Cardiac septum (tissue), 1 donor: ENCODE results near the gene S100A14. TPM values are rescaled to one million over a fixed set of nuclear protein-coding genes. Genes with fewer than 3 reads are reported as not detected.

ENCODE experiments used
- DNase-seq: peaks from one replicate; pipeline ENCODE4 v3.0.0-alpha.2; 2020; ENCODE audit warnings: low spot score
- intact Hi-C: fragments of 100-400 bp; cut with DNase I; formaldehyde crosslinking; loops from one replicate; pipeline ENCODE4 v1.14.0; 2022
- total RNA-seq: library from RNA; stranded (reverse); fragmentation: NEBNext Ultra II Directional; extraction: Animal tissue kit (Norgen Biotek cat#: 25700); gene quantifications from one replicate; pipeline ENCODE4 v1.2.1, GENCODE V29; 2021
- donor health status: DM: no; HTN: no; CAD: no.

S100A14 gene
- total RNA-seq, 1 donor from 2014 or later = 3.4 TPM

DNA sequence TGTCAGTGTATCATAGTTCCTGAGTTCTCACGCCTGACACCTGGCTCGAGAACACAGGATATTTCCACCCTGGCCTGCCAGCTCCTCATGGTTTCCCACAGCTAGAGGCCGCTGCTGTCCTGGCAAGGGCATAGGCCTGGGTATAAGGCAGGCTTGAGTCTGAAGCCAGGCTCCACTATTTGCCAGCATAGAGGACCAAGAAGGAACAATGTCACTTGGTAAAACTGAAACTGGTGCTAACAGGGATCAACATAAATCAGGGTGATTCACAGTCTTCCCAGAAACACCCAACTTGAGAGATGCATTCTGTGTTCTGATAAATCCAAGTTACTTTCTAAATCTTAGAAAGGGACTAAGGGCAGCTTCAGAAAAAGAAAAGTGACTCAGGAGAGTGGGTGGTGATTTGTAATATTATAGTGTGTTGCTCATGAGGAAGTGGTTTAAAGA, 43.5 kb downstream of the S100A14 start:
- intact Hi-C loops = loop anchor here (2.0 to 5.0 kb wide), 3 partner anchors 98 to 415 kb away; partner anchors contain the start of genes ILF2 and RAB13

DNA sequence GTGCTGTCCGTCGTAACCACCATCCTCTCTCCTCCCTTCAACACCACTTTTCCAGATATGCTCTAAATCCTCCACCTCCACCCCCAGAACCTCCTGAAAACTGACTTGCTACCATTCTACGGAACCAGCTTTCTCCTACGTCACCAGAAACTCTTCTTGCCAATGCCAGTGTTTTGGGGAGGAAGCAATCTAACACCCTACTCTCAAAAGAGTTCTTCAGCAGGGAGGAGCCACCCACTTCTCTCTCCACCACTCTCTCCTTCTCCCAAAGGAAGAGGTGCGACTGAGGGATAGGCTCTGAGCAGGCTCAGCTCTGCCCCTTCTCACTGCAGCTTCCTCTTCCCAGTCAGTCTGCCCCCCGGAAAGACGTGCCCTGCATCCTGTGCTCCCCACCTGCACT, 44.4 kb downstream of the S100A14 start:
- no peak for DNase-seq
- intact Hi-C loops = loop anchor here (2.0 to 5.0 kb wide), 3 partner anchors 99 to 416 kb away; partner anchors contain the start of genes ILF2 and RAB13

More for the DNA sequence above, 43.5 kb downstream of the S100A14 start:
- peak; percentile 86 for DNase-seq

DNA sequence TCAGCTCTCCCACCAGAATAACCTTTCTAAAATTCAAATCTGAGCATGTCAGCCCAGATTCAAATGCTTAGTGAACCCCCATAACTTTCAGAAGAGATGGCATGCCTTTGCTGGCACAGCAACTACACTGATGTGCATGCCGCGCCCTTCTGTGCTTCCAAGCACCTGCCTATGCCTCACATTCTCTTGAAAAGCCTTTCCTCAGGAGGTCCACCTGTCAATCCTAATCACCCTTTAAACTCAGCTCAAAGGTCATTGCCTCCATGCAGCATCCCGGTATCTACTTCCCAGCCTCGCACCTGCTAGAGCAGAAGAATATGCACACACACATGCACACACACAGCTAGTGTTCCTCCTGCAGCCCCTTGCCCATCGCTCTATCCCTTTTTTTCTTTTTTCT, 45.3 kb downstream of the S100A14 start:
- intact Hi-C loops = loop anchor here (5.0 kb wide), 2 partner anchors 201 to 416 kb away; partner anchors contain the start of gene RAB13
- no peak for DNase-seq

DNA sequence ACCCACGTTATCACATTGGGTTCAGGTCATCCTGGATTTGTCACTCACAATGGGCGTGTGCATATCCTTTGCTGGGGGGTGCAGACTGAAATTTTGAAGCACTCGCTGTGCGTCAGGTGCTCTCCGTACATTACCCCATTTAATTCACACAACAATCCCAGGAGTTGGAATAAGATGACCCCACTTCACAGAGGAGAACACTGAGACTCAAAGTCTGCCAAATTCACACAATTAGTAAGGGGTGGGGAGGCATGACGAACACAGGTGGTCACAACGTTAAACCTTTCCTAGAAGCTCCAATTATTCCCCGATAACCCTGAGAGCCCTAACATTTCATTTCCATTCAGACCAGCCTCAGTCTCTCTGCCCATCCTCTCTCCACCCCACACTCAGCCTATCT, 46.7 kb downstream of the S100A14 start:
- no peak for DNase-seq
- intact Hi-C loops = loop anchor here (2.0 to 5.0 kb wide), 2 partner anchors 47 to 217 kb away; partner anchors contain the start of gene S100A14

DNA sequence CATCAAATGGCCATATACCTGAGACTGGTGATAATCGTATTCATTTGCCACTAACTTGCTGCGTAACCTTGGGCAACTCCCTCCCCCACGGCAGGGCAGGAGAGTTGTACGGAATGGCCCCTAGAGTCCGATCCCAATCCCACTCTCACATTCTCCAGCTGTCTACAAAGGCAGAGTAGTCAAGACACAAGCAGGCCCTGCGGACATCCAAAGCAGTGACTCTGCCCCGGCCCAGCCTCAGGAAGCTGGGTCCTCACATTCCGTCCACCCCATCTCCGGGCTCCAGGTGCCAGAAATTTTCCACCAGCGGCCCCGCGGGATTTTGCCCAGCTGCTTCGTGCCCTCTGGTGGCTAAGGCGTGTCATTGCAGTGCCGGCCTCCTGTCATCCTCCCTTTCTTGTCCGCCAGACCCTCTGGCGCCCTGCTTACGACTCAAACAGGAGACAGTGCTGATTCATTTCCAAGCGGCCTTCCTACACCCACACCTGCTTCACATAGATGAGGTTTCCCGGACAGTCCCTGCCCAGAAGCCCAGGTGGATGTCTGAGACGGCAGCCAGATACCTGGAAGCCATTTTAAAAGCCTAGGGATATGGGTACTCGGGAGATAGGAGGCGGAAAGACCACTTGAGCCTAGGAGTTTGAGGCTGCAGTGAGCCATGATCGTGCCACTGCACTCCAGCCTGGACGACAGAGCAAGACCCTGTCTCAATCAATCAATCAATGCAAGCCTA, 47.6 kb downstream of the S100A14 start:
- peak; percentile 96 for DNase-seq
- intact Hi-C loops = loop anchor here (1.0 to 5.0 kb wide), 4 partner anchors 35 to 216 kb away; partner anchors contain the start of gene S100A14

DNA sequence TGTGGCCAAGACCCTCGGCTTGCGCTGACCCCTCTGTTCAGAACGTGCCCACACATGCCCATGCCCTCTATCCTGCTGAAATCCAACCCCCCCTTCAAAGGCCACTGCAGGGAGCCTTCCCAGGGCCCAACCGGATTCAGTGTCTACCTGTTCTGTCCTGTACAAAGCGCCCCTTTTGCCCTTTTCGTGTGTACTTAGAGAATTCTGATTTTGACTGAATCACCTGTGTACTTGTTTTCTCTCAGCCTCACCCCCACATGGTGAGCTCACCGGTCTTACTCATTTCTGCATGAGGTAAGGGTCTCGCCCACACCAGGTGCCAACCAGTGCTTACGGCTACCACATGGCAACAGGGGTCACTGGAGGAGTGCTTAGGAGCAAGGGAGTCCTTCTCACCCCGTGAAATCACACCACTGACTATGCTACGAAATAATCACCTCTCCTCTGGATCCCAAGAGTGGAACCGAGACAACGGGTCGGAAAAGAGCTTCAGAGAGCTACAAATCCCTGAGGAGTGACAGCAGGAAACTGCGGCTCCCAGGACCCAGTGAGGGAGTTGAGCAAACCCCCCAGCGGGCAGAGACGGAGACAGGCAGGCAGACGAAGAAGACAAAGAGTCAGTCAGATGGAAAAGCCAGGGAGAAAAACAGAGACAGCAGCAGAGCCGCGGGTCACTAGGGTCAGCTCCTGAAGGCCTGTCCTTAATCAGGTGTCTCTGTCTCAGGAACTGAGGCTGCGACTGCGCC, 48.3 kb downstream of the S100A14 start:
- DNase-seq = no peak

DNA sequence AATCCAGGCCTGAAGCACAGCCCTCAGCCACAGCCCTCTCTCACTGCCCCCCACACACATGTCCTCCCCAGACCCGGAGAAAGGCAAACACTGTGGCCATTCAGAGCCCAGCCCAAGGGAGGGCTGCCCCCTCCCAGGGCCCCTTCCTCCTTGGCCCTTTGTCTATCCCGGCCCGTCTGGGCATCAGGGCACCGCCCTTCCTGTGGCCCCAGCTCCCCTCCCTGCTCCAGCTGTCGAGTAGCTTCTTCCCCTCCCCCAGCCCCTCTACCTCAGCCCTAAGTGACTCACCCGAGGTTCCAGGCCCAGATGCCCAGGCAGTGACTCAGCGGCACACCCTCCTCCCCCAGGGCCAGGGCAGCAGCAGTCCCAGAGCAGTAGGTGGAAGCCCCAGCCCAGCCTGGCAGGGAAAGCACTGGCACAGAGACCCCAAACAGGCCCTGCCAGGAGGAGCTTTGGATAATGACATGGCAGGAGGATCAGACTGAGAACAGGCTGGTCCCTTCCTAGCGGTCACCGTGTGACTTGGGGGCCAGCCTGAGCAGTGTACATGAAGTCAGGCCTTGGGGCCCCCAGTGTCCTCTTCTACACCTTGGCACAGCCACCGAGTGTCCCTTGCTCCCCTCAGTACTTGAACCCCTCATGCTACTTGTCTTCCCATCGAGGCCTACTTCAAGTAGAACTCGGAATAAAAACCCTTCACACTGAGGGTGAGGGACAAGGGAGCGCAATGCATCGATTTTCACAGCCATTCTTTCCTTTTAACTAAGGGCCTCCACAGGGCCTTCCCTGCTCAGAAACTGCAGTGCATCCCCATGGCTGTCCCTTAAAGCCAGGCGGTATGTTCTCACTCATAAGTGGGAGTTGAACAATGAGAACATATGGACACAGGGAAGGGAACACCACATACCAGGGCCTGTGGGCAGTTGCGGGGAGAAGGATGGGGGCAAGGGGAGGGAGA, 49.4 kb downstream of the S100A14 start:
- peak; percentile 99 for DNase-seq
- intact Hi-C loops = loop anchor here (1.0 to 5.0 kb wide), 2 partner anchors 59 to 214 kb away; no protein-coding TSS in a partner anchor

More for the DNA sequence above, 48.3 kb downstream of the S100A14 start:
- intact Hi-C loops = loop anchor here (1.0 to 5.0 kb wide), 4 partner anchors 34 to 215 kb away; partner anchors contain the start of gene S100A14

DNA sequence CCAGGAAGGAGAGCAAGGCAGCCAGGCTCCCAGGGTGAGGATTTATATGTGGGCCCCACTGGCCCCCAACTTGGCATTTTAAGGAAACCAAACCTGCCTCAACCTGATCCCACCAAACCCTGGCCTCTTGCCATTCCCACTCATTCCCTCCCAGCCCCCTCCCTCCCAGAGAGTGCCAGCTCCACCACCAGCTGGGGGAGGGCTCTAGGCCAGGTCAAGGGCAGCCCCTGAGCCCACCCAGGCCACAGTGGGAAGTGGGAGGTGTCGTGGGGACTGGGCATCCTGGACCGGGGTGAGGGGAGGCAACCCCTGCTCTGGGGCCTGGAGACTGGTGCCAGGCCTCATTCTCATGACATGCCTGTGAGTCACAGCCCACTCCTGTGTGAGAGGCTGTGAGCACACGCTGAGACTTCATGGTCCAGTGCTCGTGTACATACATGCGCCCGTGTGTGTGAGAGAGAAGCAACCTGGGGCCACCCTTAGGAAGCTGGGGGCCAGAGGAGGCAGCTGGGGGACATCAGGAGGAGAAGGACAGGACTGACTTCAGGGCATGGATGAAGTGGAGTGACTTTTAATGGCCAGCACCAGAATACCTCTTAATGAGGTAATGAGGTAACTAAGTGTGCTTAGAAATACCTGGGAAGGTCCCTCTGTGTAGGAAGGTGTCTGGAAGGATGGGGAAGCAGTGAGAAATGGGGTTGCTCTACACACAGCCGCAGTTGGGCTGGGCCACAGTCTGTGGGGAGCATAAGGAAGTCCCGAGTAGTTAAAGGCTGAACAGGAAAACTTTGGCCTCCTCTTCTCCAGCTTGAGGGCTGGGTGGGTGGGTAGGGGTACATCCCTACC, 50.4 kb downstream of the S100A14 start, which contains the start of gene S100A2:
TSS of gene S100A2 (minus strand) at position 316 of the 846 bp plus-strand sequence. CDS start 1,967 bp downstream, outside the sequence.
- intact Hi-C loops = loop anchor here (1.0 to 5.0 kb wide), 2 partner anchors 58 to 213 kb away; no protein-coding TSS in a partner anchor
- no peak for DNase-seq

Other genes starting within 250 kb of the S100A14 start
- gene S100A12, start 240.7 kb downstream of the S100A14 start, total RNA-seq = 4.1 TPM
- 71.3 TPM for gene S100A8, start 225.3 kb downstream of the S100A14 start, total RNA-seq
- not detected for gene S100A7A, start 199.8 kb downstream of the S100A14 start, total RNA-seq
- not detected for gene S100A7, start 155.7 kb downstream of the S100A14 start, total RNA-seq
- 418 TPM for gene S100A6, start 80.3 kb downstream of the S100A14 start, total RNA-seq
- gene S100A5, start 75.4 kb downstream of the S100A14 start, total RNA-seq = not detected
- 107 TPM for gene S100A4, start 70.5 kb downstream of the S100A14 start, total RNA-seq
- gene S100A3, start 67.1 kb downstream of the S100A14 start, total RNA-seq = 1.3 TPM
- gene S100A2, start 50.5 kb downstream of the S100A14 start, total RNA-seq = 5.0 TPM
- 39.8 TPM for gene S100A16, start 3.2 kb downstream of the S100A14 start, total RNA-seq
- 200 TPM for gene S100A13, start 11.2 kb upstream of the S100A14 start, total RNA-seq
- gene S100A1, start 12.1 kb upstream of the S100A14 start, total RNA-seq = 1,915 TPM
- gene CHTOP, start 17.7 kb upstream of the S100A14 start, total RNA-seq = 90.4 TPM
- 62.1 TPM for gene SNAPIN, start 42.4 kb upstream of the S100A14 start, total RNA-seq
- 76.5 TPM for gene ILF2, start 54.7 kb upstream of the S100A14 start, total RNA-seq
- gene NPR1, start 62.4 kb upstream of the S100A14 start, total RNA-seq = 14.9 TPM
- 35.2 TPM for gene INTS3, start 111.7 kb upstream of the S100A14 start, total RNA-seq
- gene SLC27A3, start 159.1 kb upstream of the S100A14 start, total RNA-seq = 9.8 TPM